GM10266 (cell line): ENCODE results near the gene SLC44A3.

Experiments used
- DNase-seq: peaks from one replicate; pipeline ENCODE4 v3.0.0; 2012; ENCODE audit errors: extremely low spot score
- CTCF ChIP-seq: IDR thresholded peaks from 2 replicates; pipeline ENCODE4 v1.5.1; 2012; ENCODE audit warnings: mild to moderate bottlenecking, low read depth; ENCODE audit not compliant: control insufficient read depth, insufficient read depth; ENCODE audit errors: missing control alignments

SLC44A3 gene

DNA sequence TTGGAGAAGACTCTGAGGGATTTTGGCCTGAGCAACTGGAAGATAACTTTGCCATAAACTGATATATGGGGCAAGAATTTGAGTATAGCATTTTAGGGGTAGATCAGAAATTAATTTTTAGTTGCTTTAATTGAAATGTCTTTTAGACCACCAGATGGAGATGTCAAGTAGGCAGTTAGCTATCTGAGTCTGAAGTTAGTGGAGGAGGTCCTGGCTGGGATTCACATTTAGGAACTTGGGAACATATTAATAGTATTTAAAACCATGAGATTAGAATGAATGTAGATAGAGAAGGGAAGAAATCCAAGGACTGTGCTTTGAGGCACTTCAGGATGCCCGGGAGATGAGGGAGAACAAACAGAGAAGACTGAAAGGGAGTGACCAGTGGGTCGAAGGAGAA, 32.6 kb downstream of the SLC44A3 start:
- no peak for TF ChIP-seq CTCF
- no peak for DNase-seq

DNA sequence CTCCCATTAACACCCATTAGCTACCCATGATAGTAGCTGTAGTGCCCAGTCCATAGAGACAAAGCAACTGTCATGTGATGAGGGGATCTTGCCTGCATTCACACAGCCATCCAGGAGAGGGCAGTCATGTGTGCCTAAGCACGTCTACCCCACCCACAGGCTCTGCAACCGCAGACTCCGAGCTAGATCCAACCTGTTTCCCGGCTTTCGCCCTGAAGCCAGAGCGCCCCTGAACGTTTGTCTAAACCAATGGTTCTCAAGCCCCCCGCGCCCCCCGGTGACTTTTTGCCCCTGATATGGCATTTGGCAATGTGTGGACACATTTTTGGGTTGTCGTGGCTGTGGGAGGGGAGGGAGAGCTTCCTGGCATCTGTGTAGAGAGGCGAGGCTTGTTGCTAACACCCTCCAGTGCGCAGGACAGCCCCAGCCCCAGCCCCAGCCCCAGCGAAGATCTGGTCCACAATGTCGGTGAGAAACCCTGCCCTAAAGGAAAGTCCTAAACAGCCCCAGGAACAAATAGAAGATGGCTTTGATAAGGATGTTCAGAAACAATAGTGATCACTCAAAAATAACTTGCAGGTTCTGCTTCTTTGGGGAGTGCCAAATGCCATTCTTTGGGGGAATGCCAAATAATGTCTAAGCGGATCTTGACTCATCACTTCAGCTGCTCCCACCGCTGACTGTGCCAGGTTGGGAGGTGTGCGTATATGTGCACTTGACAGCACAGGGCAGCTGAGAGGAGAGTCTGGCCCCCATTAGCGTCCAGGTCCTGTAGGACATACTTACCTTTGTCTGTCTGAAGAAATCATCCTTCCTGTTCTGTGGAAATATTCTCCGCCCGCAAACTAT, 34.5 kb downstream of the SLC44A3 start:
- peak; percentile 84 for TF ChIP-seq CTCF

DNA sequence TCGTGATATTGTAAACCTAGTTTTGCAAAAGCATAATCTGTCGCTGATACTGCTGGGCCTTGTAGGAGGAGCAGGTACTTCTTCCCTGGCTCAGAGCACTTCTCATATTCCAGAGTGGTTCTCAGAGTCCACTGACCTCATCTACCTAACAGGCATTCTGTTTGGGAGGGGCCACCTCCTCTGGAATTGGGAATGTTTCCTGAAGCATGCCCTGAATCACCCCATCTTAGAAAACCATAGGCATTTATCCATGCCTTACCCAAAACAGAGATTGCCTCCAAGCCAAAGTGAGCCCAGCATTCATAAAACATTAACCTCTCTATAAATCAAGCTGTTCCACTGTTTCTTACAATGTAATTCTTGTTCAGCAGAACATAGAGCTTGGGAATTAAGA, 35.1 kb downstream of the SLC44A3 start:
- TF ChIP-seq CTCF, result no peak
- no peak for DNase-seq

More for the DNA sequence above, 34.5 kb downstream of the SLC44A3 start:
- peak; percentile 83 for DNase-seq

- TF ChIP-seq CTCF, result no peak
- no peak for DNase-seq
Measured at GRCh38 chr1:94856004-94856403, 35.8 kb downstream of the SLC44A3 start.

DNA sequence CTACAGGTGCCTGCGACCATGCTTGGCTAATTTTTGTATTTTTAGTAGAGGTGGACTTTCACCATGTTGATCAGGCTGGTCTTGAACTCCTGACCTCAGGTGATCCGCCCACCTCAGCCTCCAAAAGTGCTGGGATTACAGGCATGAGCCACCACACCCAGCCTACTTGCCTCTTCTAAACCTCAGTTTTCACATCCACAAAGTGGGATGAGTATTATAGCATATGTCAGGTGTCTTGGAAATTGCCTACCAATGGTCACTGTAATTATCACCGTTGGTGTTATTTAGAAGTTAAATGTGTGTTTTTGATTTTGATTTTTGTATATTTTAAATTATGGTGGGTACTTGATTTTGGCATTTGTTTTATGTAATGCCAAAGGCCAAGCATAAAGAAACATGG, 36.7 kb downstream of the SLC44A3 start:
- TF ChIP-seq CTCF, result no peak

DNA sequence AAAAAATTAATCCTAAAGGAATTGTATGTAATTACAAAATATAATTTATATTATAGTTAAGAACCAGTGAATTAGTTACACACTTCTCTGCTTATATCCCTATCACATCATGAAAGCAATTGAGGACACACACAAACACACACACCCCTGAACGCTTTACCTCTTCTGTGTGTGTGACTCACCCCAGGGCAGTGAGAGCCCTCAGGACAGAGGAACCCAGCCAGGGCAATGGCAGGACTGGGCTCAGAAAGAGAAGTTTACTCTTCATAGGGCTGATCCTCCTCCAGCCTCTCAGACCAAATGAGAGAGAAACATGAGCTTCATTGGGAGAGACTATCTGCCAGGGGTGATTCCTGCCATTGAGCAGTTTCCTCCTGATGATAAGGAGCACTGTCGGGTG, 38.1 kb downstream of the SLC44A3 start:
- DNase-seq, result no peak
- TF ChIP-seq CTCF, result no peak

More for the DNA sequence above, 36.7 kb downstream of the SLC44A3 start:
- DNase-seq, result no peak

- DNase-seq, result no peak
- no peak for TF ChIP-seq CTCF
Measured at GRCh38 chr1:94859174-94859573, 39.0 kb downstream of the SLC44A3 start.
